Gastrocnemius medialis (tissue), 4 donors: ENCODE measurements around the gene KCNQ1.

Experiments
- CTCF ChIP-seq, 5 experiments: fragments of 450-650 bp in 3 of 5; fragments of 200-600 bp in 2 of 5; sonication (generic) in 2 of 5; IDR thresholded peaks in 4 of 5; conservative IDR thresholded peaks in 1 of 5; 1 replicate in 4 of 5; 2 replicates in 1 of 5; pipeline ENCODE4 v1.5.1; 2016 to 2019; ENCODE audit warnings: antibody characterized with exemption in 5 of 5, mild to moderate bottlenecking in 3 of 5, moderate library complexity in 3 of 5
- POLR2A ChIP-seq, 2 donors: fragments of 450-650 bp; IDR thresholded peaks; one replicate each; pipeline ENCODE4 v1.6.1; 2017; ENCODE audit warnings: antibody characterized with exemption in 2 of 2, mild to moderate bottlenecking in 2 of 2, moderate library complexity in 2 of 2

- no peak for TF ChIP-seq POLR2A (IDR thresholded peaks at IDR 0.05)
- no peak for TF ChIP-seq CTCF (IDR thresholded peaks at IDR 0.05 in 4 of 5, conservative IDR thresholded peaks at IDR 0.05 in 1 of 5)
These were observed 186.4 kb downstream of the KCNQ1 start for GRCh38 chr11:2631161-2631560.
